Measurements from ENCODE around the gene NUDT4B. TPM values are rescaled to one million over a fixed set of nuclear protein-coding genes. Genes with fewer than 3 reads are reported as not detected.
A peak's percentile ranks its signal among the peaks of the same experiment; 100 is the strongest.
"Not testable (repeated sequence)": the region's sequence is repeated elsewhere in the genome, so short reads cannot be mapped to it uniquely, and the experiment has no call there.

Gene NUDT4B
- total and polyA plus RNA-seq, 5 donors from 2014 or later, result 2.5 to 9.1 (median 4.6) TPM; not detected in 1

DNA sequence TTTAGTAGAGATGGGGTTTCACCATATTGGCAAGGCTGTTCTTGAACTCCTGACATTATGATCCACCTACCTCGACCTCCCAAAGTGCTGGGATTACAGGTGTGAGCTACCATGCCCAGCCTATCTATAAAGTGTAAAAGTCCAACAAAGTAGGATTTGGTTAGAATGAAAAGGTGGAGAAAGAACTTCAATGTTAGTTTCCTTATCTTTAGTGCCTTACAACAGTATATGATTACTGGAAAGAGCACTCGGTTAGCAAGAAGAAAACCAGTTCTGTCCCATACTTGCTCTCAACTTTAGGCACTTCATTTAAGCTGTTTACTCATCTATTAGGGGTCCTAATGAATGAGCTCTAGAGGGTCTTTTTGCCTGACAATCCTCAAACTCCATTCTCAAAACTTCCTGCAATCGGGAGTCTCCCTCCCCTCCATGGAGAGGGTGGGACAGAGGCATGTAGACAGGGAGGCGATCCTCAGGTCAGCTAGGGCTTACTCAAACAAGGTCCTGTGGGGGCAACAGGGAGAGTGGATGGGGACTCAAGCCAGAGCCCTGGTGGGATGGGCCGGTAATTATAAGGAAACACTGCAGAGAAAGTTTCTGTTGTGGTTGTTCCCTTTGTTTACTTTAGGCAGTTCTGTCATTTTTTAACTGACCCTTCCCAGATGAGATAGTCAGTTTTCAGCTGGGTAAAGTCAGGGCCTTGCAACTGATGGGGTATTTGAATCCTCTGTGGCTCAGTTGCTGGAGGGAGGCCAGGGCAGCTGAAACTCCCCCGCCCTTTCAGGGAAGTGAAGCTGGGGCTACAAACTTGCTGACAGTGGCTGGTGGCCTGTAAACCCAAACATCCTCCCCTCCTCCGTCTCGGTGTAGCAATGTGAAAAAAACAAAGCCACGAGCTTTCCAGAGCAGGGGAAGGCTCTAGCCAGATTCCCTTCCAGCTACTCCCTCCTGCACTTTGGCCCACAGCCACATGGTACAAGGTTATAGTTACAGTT is 4.6 kb upstream of the NUDT4B start:
- H3K9me3 ChIP-seq (ENCODE audit: control insufficient read depth in 2 of 2, low read length in 2 of 2); ATAC-seq (ENCODE audit: low read depth in 2 of 2); H3K27me3 ChIP-seq (ENCODE audit: control insufficient read depth, insufficient read depth, low read length); H3K36me3 Mint-ChIP-seq; H3K4me1 Mint-ChIP-seq; H3K36me3 ChIP-seq (ENCODE audit: control insufficient read depth, insufficient read depth, low read length); H3K27ac ChIP-seq (ENCODE audit: insufficient read depth, low read length, poor library complexity, severe bottlenecking); H3K4me3 ChIP-seq (ENCODE audit: low read depth, low read length); H3K27me3 Mint-ChIP-seq; H3K4me1 ChIP-seq (ENCODE audit: control insufficient read depth, insufficient read depth, low read length, poor library complexity, severe bottlenecking); H3K4me3 Mint-ChIP-seq; H3K9me3 Mint-ChIP-seq; H3K27ac Mint-ChIP-seq; DNase-seq: not testable (repeated sequence)

GRCh38 chr1:148749335-148749681 is 734 bp downstream of the NUDT4B start:
- not testable (repeated sequence) for H3K9me3 Mint-ChIP-seq; H3K27me3 Mint-ChIP-seq; H3K4me1 Mint-ChIP-seq; H3K4me3 Mint-ChIP-seq; H3K4me3 ChIP-seq (ENCODE audit: low read depth, low read length); H3K27ac Mint-ChIP-seq; DNase-seq; H3K4me1 ChIP-seq (ENCODE audit: control insufficient read depth, insufficient read depth, low read length, poor library complexity, severe bottlenecking); H3K9me3 ChIP-seq (ENCODE audit: control insufficient read depth in 2 of 2, low read length in 2 of 2); H3K27me3 ChIP-seq (ENCODE audit: control insufficient read depth, insufficient read depth, low read length); H3K27ac ChIP-seq (ENCODE audit: insufficient read depth, low read length, poor library complexity, severe bottlenecking); H3K36me3 ChIP-seq (ENCODE audit: control insufficient read depth, insufficient read depth, low read length); H3K36me3 Mint-ChIP-seq
- ATAC-seq (ENCODE audit: low read depth in 2 of 2), result peak; percentile 98

DNA sequence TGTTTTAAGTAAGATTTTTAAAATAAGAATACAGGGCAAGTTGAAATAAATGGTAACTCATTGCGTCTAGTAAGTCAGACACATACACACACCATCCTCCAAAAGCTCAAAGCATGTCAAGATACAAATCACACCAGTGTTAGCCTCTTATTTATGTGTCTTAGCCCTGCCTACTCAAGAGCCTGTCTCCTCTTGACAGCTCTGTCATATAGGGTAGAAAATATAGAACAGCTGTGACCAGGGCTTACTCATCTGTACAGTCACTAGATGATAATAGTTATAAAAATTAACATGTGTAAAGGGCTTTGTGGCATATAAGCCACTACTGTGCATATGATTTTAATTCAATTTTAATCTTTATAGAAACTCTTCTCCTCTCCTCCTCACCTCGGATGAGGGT is 7.7 kb downstream of the NUDT4B start:
- H3K4me1 ChIP-seq (ENCODE audit: control insufficient read depth, insufficient read depth, low read length, poor library complexity, severe bottlenecking); H3K9me3 Mint-ChIP-seq; H3K27ac ChIP-seq (ENCODE audit: insufficient read depth, low read length, poor library complexity, severe bottlenecking); ATAC-seq (ENCODE audit: low read depth in 2 of 2); H3K36me3 ChIP-seq (ENCODE audit: control insufficient read depth, insufficient read depth, low read length); H3K4me3 ChIP-seq (ENCODE audit: low read depth, low read length); H3K27me3 Mint-ChIP-seq; H3K36me3 Mint-ChIP-seq; H3K27ac Mint-ChIP-seq; H3K9me3 ChIP-seq (ENCODE audit: control insufficient read depth in 2 of 2, low read length in 2 of 2); H3K27me3 ChIP-seq (ENCODE audit: control insufficient read depth, insufficient read depth, low read length); H3K4me3 Mint-ChIP-seq; DNase-seq; H3K4me1 Mint-ChIP-seq: not testable (repeated sequence)

DNA sequence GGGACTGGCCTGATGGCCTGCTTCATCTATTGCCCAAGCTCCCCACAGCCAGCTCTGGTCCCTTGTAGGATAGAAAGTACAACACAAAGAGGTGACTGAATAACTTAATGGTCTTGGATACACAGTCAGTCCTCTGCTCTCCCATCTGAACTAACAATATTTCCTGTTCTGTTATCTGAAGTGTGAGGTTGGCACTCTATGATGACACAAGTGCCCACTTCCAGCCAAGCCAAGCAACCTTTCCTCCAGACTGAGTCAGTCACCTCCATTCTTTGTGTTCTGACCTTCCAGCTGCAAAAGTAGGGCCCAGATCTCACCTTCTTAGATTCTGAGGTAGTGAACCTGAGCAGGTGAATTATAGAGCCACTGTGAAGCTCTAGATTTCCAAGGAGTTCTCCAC is 8.9 kb downstream of the NUDT4B start:
- not testable (repeated sequence) for H3K9me3 ChIP-seq (ENCODE audit: control insufficient read depth in 2 of 2, low read length in 2 of 2); H3K4me3 ChIP-seq (ENCODE audit: low read depth, low read length); H3K27ac Mint-ChIP-seq; H3K4me1 ChIP-seq (ENCODE audit: control insufficient read depth, insufficient read depth, low read length, poor library complexity, severe bottlenecking); H3K27me3 Mint-ChIP-seq; H3K9me3 Mint-ChIP-seq; H3K36me3 Mint-ChIP-seq; H3K27ac ChIP-seq (ENCODE audit: insufficient read depth, low read length, poor library complexity, severe bottlenecking); H3K36me3 ChIP-seq (ENCODE audit: control insufficient read depth, insufficient read depth, low read length); ATAC-seq (ENCODE audit: low read depth in 2 of 2); H3K4me3 Mint-ChIP-seq; H3K4me1 Mint-ChIP-seq; DNase-seq; H3K27me3 ChIP-seq (ENCODE audit: control insufficient read depth, insufficient read depth, low read length)

DNA sequence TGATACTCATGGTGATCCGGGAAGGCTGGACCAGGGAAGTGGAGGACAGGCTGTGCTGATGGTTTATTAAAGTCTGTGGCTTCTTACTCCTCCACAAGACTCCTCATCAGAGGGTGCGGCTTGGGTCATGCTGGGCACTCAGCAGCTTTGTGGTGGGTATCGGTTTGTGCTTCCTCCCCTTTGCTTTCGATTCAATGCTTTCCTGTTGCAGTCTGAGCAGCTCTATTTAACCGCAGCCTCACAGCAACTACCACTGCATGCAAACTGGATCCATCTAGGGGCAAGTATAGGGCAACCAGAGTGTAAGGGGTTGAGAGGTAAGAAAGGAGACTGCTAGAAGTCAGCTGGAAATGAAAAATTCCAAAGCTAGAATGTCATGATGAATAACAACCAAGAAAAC is 9.8 kb downstream of the NUDT4B start:
- not testable (repeated sequence) for H3K27me3 ChIP-seq (ENCODE audit: control insufficient read depth, insufficient read depth, low read length); H3K9me3 ChIP-seq (ENCODE audit: control insufficient read depth in 2 of 2, low read length in 2 of 2); H3K4me1 Mint-ChIP-seq; H3K4me3 Mint-ChIP-seq; H3K9me3 Mint-ChIP-seq; H3K27me3 Mint-ChIP-seq; H3K27ac ChIP-seq (ENCODE audit: insufficient read depth, low read length, poor library complexity, severe bottlenecking); H3K36me3 Mint-ChIP-seq; H3K4me3 ChIP-seq (ENCODE audit: low read depth, low read length); H3K4me1 ChIP-seq (ENCODE audit: control insufficient read depth, insufficient read depth, low read length, poor library complexity, severe bottlenecking); H3K27ac Mint-ChIP-seq; H3K36me3 ChIP-seq (ENCODE audit: control insufficient read depth, insufficient read depth, low read length); DNase-seq
- peak; percentile 96 to 97 for ATAC-seq (ENCODE audit: low read depth in 2 of 2)

- H3K27me3 ChIP-seq (ENCODE audit: control insufficient read depth, insufficient read depth, low read length); H3K4me1 ChIP-seq (ENCODE audit: control insufficient read depth, insufficient read depth, low read length, poor library complexity, severe bottlenecking); H3K27ac ChIP-seq (ENCODE audit: insufficient read depth, low read length, poor library complexity, severe bottlenecking); H3K9me3 ChIP-seq (ENCODE audit: control insufficient read depth in 2 of 2, low read length in 2 of 2); H3K4me3 Mint-ChIP-seq; H3K4me1 Mint-ChIP-seq; H3K27me3 Mint-ChIP-seq; H3K36me3 Mint-ChIP-seq; H3K36me3 ChIP-seq (ENCODE audit: control insufficient read depth, insufficient read depth, low read length); H3K27ac Mint-ChIP-seq; H3K9me3 Mint-ChIP-seq; H3K4me3 ChIP-seq (ENCODE audit: low read depth, low read length); DNase-seq: not testable (repeated sequence)
- ATAC-seq (ENCODE audit: low read depth in 2 of 2), result peak in 1 of 2 donors; percentile 25
Observed at GRCh38 chr1:148758925-148759324, 10.4 kb downstream of the NUDT4B start.

DNA sequence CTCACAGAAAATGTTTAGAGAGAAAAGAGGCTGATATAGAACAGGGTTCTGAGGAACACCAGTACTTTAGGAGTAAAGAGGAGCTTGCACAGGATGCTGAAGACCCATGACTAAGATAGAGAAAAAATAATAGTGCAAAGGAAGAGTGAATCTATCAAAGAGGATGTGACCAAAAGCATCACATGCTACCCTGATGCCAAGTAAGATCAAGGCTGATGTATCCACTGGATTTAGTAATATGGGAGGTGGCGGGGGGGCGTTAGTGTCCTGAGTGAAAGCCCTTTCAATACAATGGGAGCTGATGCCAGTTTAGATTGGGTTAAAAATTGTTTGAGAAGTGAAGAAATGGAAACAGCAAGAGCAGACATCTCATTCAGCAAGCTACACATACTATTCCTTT is 11.2 kb downstream of the NUDT4B start:
- H3K27me3 Mint-ChIP-seq; H3K36me3 ChIP-seq (ENCODE audit: control insufficient read depth, insufficient read depth, low read length); H3K36me3 Mint-ChIP-seq; H3K27ac ChIP-seq (ENCODE audit: insufficient read depth, low read length, poor library complexity, severe bottlenecking); H3K4me1 Mint-ChIP-seq; H3K4me3 Mint-ChIP-seq; H3K9me3 ChIP-seq (ENCODE audit: control insufficient read depth in 2 of 2, low read length in 2 of 2); DNase-seq; H3K27ac Mint-ChIP-seq; ATAC-seq (ENCODE audit: low read depth in 2 of 2); H3K9me3 Mint-ChIP-seq; H3K4me3 ChIP-seq (ENCODE audit: low read depth, low read length); H3K27me3 ChIP-seq (ENCODE audit: control insufficient read depth, insufficient read depth, low read length); H3K4me1 ChIP-seq (ENCODE audit: control insufficient read depth, insufficient read depth, low read length, poor library complexity, severe bottlenecking): not testable (repeated sequence)

DNA sequence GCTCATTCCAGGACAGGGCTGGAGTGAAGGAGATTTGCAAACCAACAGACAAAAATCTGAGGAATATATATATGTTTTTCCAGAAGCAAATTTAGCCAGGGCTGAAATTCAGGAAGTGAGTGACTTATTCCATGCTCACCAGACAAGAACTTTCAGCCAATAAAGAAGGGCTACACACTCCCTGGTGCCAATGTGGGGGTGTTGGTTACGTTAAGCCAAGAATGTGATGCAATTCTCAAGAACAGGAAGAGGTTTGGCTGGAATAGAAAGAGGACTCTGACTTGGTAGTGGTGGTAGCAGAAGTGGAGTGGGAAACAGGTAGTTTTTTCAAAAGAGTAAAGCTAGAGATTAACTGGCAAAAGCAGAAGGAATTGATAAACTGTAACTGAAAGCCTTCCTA is 11.6 kb downstream of the NUDT4B start:
- not testable (repeated sequence) for H3K36me3 ChIP-seq (ENCODE audit: control insufficient read depth, insufficient read depth, low read length); H3K9me3 ChIP-seq (ENCODE audit: control insufficient read depth in 2 of 2, low read length in 2 of 2); H3K27me3 Mint-ChIP-seq; H3K27me3 ChIP-seq (ENCODE audit: control insufficient read depth, insufficient read depth, low read length); H3K4me3 ChIP-seq (ENCODE audit: low read depth, low read length); H3K9me3 Mint-ChIP-seq; H3K4me1 ChIP-seq (ENCODE audit: control insufficient read depth, insufficient read depth, low read length, poor library complexity, severe bottlenecking); ATAC-seq (ENCODE audit: low read depth in 2 of 2); H3K27ac ChIP-seq (ENCODE audit: insufficient read depth, low read length, poor library complexity, severe bottlenecking); H3K4me3 Mint-ChIP-seq; H3K4me1 Mint-ChIP-seq; H3K27ac Mint-ChIP-seq; H3K36me3 Mint-ChIP-seq; DNase-seq

Measured in CD4-positive, CD25-positive, alpha-beta regulatory T cell (primary cell).